K562 (cell line): ENCODE results near the gene UBLCP1. TPM values are rescaled to one million over a fixed set of nuclear protein-coding genes. Genes with fewer than 3 reads are reported as not detected.

Source experiments
- ATAC-seq: fragments of 200-7000 bp; cut with Tn5 transposase; 3 replicates; pipeline ENCODE4 v1.9.1; 2020; ENCODE audit warnings: moderate library complexity
- BruUV-seq: library from RNA; stranded (reverse); fragments of 400-500 nt; replicated peaks from 2 replicates; lab custom pipeline; 2021; lab: Mats Ljungman, UMichigan
- CTCF ChIA-PET: fragments of 300-600 bp; formaldehyde crosslinking; extraction: SDS; loops from one replicate; lab custom pipeline; 2021; ENCODE audit warnings: low intra/inter-chr PET ratio; lab: Yijun Ruan, JAX
- POLR2A ChIA-PET: fragments of 300-600, 350-650 bp; sonication (Branson Sonifier 250); formaldehyde crosslinking; extraction: SDS; loops from one replicate; lab custom pipeline; 2021; ENCODE audit warnings: antibody characterized with exemption, inconsistent platforms; lab: Yijun Ruan, JAX
- DNase-seq, 4 experiments: peaks; one replicate each; pipeline versions ENCODE4 v3.0.0 to v3.0.0-alpha.2; 2011 to 2018; ENCODE audit warnings: low spot score in 3 of 4, mixed read lengths in 3 of 4; ENCODE audit errors: extremely low read depth in 1 of 4
- FAIRE-seq: peaks from 2 replicates; lab custom pipeline; 2011; peaks lifted over from hg19 to GRCh38; lab: Jason Lieb, UNC
- H2AFZ ChIP-seq: 2 replicates; pipeline ENCODE4 v1.6.0; 2011; ENCODE audit warnings: low read depth, low read length, control low read depth, inconsistent platforms
- H3K27ac ChIP-seq: fragments of 200-600 bp; 3 replicates; pipeline ENCODE4 v1.8.0; 2011; ENCODE audit warnings: low read depth, mild to moderate bottlenecking, control low read depth, inconsistent platforms, low read length, moderate library complexity, mixed read lengths; ENCODE audit errors: extremely low read depth
- H3K27me3 ChIP-seq, 2 experiments: fragments of 300-600 bp in 1 of 2; 2 replicates in 1 of 2; 3 replicates in 1 of 2; pipeline versions ENCODE4 v1.6.0 to v1.8.0; 2011; ENCODE audit warnings: inconsistent platforms in 2 of 2, low read length in 2 of 2, mild to moderate bottlenecking in 1 of 2, mixed read lengths in 1 of 2, moderate library complexity in 1 of 2; ENCODE audit not compliant: control insufficient read depth in 2 of 2, insufficient read depth in 2 of 2
- H3K36me3 ChIP-seq: fragments of 300-600 bp; 3 replicates; pipeline ENCODE4 v1.8.0; 2011; ENCODE audit warnings: mild to moderate bottlenecking, low read length, inconsistent platforms; ENCODE audit not compliant: control insufficient read depth, insufficient read depth
- H3K4me1 ChIP-seq, 2 experiments: fragments of 200-600 bp in 1 of 2; replicated peaks in 1 of 2; 2 replicates in 1 of 2; 3 replicates in 1 of 2; pipeline versions ENCODE4 v1.5.1 to v1.8.0; 2011; ENCODE audit warnings: inconsistent platforms in 2 of 2, low read length in 2 of 2, mild to moderate bottlenecking in 1 of 2, mixed read lengths in 1 of 2, moderate library complexity in 1 of 2; ENCODE audit not compliant: control insufficient read depth in 2 of 2, insufficient read depth in 2 of 2
- H3K4me2 ChIP-seq: 2 replicates; pipeline ENCODE4 v1.6.1; 2011; ENCODE audit warnings: low read length, control low read depth, inconsistent platforms, mixed read lengths; ENCODE audit not compliant: insufficient read depth
- H3K4me3 ChIP-seq: fragments of 200-600 bp; sonication (generic), shearing (Covaris generic); 2 replicates; pipeline ENCODE4 v1.5.1; 2016; ENCODE audit warnings: control low read depth, inconsistent platforms
- H3K79me2 ChIP-seq: fragments of 200-600 bp; 3 replicates; pipeline ENCODE4 v1.8.0; 2011; ENCODE audit warnings: low read length, inconsistent platforms; ENCODE audit not compliant: control insufficient read depth, insufficient read depth
- H3K9ac ChIP-seq, 2 experiments: 2 replicates each; pipeline versions ENCODE4 v1.6.0 to v1.6.1; 2011; ENCODE audit warnings: low read depth in 2 of 2, low read length in 2 of 2, control low read depth in 1 of 2, inconsistent platforms in 1 of 2, mild to moderate bottlenecking in 1 of 2, mixed read lengths in 1 of 2; ENCODE audit not compliant: insufficient read depth in 1 of 2
- H3K9me1 ChIP-seq: one replicate; pipeline ENCODE4 v1.6.0; 2011; ENCODE audit warnings: inconsistent platforms, mild to moderate bottlenecking, low read length, moderate library complexity; ENCODE audit not compliant: control insufficient read depth, insufficient read depth
- H3K9me3 ChIP-seq: replicated peaks from 2 replicates; pipeline ENCODE4 v1.5.1; 2011; ENCODE audit warnings: low read depth, low read length, inconsistent platforms; ENCODE audit not compliant: control insufficient read depth, insufficient read depth
- H4K20me1 ChIP-seq: replicated peaks from 2 replicates; pipeline ENCODE4 v1.6.1; 2011; ENCODE audit warnings: low read length, inconsistent platforms, mixed read lengths; ENCODE audit not compliant: control insufficient read depth, insufficient read depth
- BMI1 ChIP-seq: fragments of 150-350 bp; IDR thresholded peaks from 2 replicates; pipeline ENCODE4 v1.6.1; 2014; ENCODE audit warnings: low read length
- CEBPB ChIP-seq: fragments of 450-650 bp; IDR thresholded peaks from 2 replicates; pipeline ENCODE4 v1.6.1; 2016; ENCODE audit warnings: missing genetic modification characterization, missing compliant biosample characterization
- JUND ChIP-seq, 2 experiments: IDR thresholded peaks; 2 replicates in 1 of 2; 3 replicates in 1 of 2; pipeline ENCODE4 v1.6.1; 2011; ENCODE audit warnings: borderline replicate concordance in 2 of 2, low read depth in 2 of 2, low read length in 2 of 2, improper control_type of control experiment in 1 of 2, missing biosample characterization in 1 of 2, missing genetic modification characterization in 1 of 2, missing genetic modification reagents in 1 of 2
- KAT8 ChIP-seq: fragments of 450-650 bp; IDR thresholded peaks from 2 replicates; pipeline ENCODE4 v1.6.1; 2016; ENCODE audit warnings: low read depth, mild to moderate bottlenecking
- L3MBTL2 ChIP-seq: fragments of 450-650 bp; IDR thresholded peaks from 2 replicates; pipeline ENCODE4 v1.6.1; 2016; ENCODE audit warnings: mild to moderate bottlenecking, moderate library complexity
- NFE2L1 ChIP-seq: fragments of 450-650 bp; IDR thresholded peaks from 2 replicates; pipeline ENCODE4 v1.6.1; 2016; ENCODE audit warnings: missing genetic modification characterization, low read depth, mild to moderate bottlenecking, missing compliant biosample characterization, moderate library complexity, borderline replicate concordance
- WGBS: fragments of 100-300 bp; shearing (Covaris generic); methylation state at CpG from one replicate; pipeline ENCODE4 v1.1.6; 2016; ENCODE audit warnings: low coverage, mixed read lengths; ENCODE audit not compliant: insufficient coverage; ENCODE audit errors: missing lambda C conversion rate; 5-methylcytosine and 5-hydroxymethylcytosine counted together
- in situ Hi-C: fragments of 300-500 bp; cut with MboI; formaldehyde crosslinking; loops from 4 replicates; pipeline ENCODE4 v1.15.0; 2018; ENCODE audit warnings: inconsistent platforms, mixed read lengths
- intact Hi-C: fragments of 100-400 bp; cut with micrococcal nuclease; formaldehyde crosslinking; loops from 2 replicates; pipeline ENCODE4 v1.14.2; 2022
- polyA plus RNA-seq, 8 experiments: library from polyadenylated mRNA; depleted of rRNA in 4 of 8; stranded (reverse) in 5 of 8; unstranded in 3 of 8; fragments of >200 nt; fragmentation: Nextera tagmentation in 2 of 8; fragmentation: Illumina TruSeq in 1 of 8; extraction: Ambion mirVana in 2 of 8; extraction: Trizol in 1 of 8; gene quantifications; 2 replicates each; pipeline versions ENCODE4 v1.2.1 to v1.2.3, GENCODE V29; 2011 to 2014; ENCODE audit warnings: inconsistent platforms in 1 of 8, missing spikeins in 1 of 8
- total RNA-seq, 7 experiments: library from RNA; depleted of rRNA in 6 of 7; stranded (reverse); fragments of >200 nt in 6 of 7; fragmentation: Illumina TruSeq in 2 of 7; extraction: Trizol in 2 of 7; gene quantifications; 2 replicates each; pipeline versions ENCODE4 v1.2.1 to v1.2.3, GENCODE V29; 2011 to 2021; ENCODE audit warnings: low replicate concordance in 1 of 7
- TF ChIP-seq, protein P1 (sequence below): sonication (generic); formaldehyde crosslinking; IDR thresholded peaks from 2 replicates; pipeline ENCODE4 v1.8.0; 2023; ENCODE audit warnings: missing genetic modification reagents, mild to moderate bottlenecking, borderline replicate concordance
- TF ChIP-seq, protein P2 (sequence below), 2 experiments: fragments of 450-650 bp; conservative IDR thresholded peaks; 2 replicates each; pipeline ENCODE4 v1.6.1; 2017; ENCODE audit warnings: mild to moderate bottlenecking in 2 of 2, moderate library complexity in 2 of 2
- TF ChIP-seq, protein P3 (sequence below): fragments of 250-450 bp; sonication (Bioruptor Pico); IDR thresholded peaks from 2 replicates; pipeline ENCODE4 v1.8.0; 2022; ENCODE audit warnings: moderate library complexity, mild to moderate bottlenecking, inconsistent platforms
- TF ChIP-seq, protein P4 (sequence below): fragments of 450-650 bp; IDR thresholded peaks from 2 replicates; pipeline ENCODE4 v1.6.1; 2018; ENCODE audit warnings: mild to moderate bottlenecking, low read depth; ENCODE audit not compliant: partially characterized antibody

Gene UBLCP1
- total and polyA plus RNA-seq, 9 of the 15 experiments (the other 6 are each of a cell fraction or from before 2014, with no cell fraction given): 18.8 to 39.8 (median 30.2) TPM

DNA sequence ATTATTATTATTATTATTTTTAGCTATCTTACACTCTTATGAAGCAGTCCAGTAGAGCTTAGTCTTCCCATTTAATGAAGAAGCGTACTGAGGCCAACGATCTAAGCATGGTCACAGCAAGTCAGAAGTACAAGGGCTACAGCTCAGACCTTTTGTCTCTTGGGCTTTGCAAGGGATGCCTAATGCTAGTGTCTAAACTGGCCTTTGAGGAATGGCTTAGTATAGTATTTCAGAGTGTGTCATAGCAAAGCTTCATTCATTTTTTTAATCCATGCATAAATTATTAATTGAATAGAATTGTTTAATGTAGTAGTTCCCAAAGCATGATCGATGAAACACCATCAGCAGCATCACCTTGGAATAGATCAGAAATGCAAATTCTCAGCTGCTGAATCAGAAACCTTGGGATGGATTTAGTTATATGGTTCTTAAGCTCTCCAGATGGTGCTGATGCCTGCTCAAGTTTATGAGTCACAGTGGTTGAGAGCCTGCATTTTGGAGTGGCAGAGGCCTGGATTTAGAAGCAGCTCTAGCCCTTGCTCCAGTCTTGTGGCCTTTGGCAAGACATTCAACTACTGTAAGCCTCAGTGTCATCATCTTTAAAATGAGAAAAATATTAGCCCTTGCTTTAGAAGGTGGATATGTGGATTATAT lies 61.1 kb downstream of the UBLCP1 start (continued):
- TF ChIP-seq, protein P1, sequence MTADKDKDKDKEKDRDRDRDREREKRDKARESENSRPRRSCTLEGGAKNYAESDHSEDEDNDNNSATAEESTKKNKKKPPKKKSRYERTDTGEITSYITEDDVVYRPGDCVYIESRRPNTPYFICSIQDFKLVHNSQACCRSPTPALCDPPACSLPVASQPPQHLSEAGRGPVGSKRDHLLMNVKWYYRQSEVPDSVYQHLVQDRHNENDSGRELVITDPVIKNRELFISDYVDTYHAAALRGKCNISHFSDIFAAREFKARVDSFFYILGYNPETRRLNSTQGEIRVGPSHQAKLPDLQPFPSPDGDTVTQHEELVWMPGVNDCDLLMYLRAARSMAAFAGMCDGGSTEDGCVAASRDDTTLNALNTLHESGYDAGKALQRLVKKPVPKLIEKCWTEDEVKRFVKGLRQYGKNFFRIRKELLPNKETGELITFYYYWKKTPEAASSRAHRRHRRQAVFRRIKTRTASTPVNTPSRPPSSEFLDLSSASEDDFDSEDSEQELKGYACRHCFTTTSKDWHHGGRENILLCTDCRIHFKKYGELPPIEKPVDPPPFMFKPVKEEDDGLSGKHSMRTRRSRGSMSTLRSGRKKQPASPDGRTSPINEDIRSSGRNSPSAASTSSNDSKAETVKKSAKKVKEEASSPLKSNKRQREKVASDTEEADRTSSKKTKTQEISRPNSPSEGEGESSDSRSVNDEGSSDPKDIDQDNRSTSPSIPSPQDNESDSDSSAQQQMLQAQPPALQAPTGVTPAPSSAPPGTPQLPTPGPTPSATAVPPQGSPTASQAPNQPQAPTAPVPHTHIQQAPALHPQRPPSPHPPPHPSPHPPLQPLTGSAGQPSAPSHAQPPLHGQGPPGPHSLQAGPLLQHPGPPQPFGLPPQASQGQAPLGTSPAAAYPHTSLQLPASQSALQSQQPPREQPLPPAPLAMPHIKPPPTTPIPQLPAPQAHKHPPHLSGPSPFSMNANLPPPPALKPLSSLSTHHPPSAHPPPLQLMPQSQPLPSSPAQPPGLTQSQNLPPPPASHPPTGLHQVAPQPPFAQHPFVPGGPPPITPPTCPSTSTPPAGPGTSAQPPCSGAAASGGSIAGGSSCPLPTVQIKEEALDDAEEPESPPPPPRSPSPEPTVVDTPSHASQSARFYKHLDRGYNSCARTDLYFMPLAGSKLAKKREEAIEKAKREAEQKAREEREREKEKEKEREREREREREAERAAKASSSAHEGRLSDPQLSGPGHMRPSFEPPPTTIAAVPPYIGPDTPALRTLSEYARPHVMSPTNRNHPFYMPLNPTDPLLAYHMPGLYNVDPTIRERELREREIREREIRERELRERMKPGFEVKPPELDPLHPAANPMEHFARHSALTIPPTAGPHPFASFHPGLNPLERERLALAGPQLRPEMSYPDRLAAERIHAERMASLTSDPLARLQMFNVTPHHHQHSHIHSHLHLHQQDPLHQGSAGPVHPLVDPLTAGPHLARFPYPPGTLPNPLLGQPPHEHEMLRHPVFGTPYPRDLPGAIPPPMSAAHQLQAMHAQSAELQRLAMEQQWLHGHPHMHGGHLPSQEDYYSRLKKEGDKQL: no peak

DNA sequence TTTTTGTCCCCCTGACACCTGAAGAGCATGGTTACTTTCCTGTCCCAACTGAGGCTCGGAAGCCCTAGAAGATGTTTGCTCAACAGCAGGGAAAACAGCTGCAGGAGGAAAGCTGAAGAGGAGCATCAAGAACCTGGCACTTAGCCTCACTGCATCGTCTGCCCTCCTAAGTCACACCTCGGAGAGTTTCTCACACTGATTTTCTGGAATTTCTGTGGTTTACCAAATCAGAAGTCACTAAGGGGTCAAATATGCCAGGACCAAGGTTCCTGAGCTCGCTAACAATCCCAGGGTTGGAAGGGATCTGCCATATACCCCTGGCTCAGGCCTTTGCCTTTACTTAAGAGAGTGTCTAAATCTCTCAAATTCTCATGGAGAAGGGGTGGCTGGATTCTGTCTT lies 61.9 kb downstream of the UBLCP1 start:
- H4K20me1 ChIP-seq: no peaks in the 10 kb centered on the region
- H3K4me1 ChIP-seq: no peaks in the 10 kb centered on the region
- BruUV-seq: no TSS peak
- H3K9me1 ChIP-seq: no peaks in the 10 kb centered on the region
- no peaks in the 10 kb centered on the region for H3K9me3 ChIP-seq
- peaks cover 12% of the 10 kb centered on the region in 2 experiments for H3K27me3 ChIP-seq
- FAIRE-seq (no peak), DNase-seq (no peak), ATAC-seq (no peak)
- CTCF ChIA-PET: no interaction called here
- H3K4me2 ChIP-seq: no peak overlapping the region
- H2AFZ ChIP-seq: no peak overlapping the region
- 7% methylated on average over 4 of the region's 4 CpGs for WGBS
- no peaks in the 10 kb centered on the region for H3K79me2 ChIP-seq
- no peak overlapping the region for H3K4me3 ChIP-seq
- POLR2A ChIA-PET: interaction anchor here (0.7 to 1.3 kb wide), 2 partner anchors 86 to 554 kb away, joined by 3 read pairs; no protein-coding TSS in a partner anchor
- no peak overlapping the region for H3K9ac ChIP-seq
- intact Hi-C loops: no loop called here
- in situ Hi-C loops: loop anchor here (25.0 kb wide), 1 partner anchor 613 kb away; no protein-coding TSS in a partner anchor
- no peak overlapping the region for H3K27ac ChIP-seq
- no peaks in the 10 kb centered on the region for H3K36me3 ChIP-seq
- no peak for TF ChIP-seq CEBPB (tag)
- no peak for TF ChIP-seq NFE2L1 (tag)
- TF ChIP-seq, protein P2, sequence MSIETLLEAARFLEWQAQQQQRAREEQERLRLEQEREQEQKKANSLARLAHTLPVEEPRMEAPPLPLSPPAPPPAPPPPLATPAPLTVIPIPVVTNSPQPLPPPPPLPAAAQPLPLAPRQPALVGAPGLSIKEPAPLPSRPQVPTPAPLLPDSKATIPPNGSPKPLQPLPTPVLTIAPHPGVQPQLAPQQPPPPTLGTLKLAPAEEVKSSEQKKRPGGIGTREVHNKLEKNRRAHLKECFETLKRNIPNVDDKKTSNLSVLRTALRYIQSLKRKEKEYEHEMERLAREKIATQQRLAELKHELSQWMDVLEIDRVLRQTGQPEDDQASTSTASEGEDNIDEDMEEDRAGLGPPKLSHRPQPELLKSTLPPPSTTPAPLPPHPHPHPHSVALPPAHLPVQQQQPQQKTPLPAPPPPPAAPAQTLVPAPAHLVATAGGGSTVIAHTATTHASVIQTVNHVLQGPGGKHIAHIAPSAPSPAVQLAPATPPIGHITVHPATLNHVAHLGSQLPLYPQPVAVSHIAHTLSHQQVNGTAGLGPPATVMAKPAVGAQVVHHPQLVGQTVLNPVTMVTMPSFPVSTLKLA (conservative IDR thresholded peaks at IDR 0.05): no peak
- TF ChIP-seq, protein P3, sequence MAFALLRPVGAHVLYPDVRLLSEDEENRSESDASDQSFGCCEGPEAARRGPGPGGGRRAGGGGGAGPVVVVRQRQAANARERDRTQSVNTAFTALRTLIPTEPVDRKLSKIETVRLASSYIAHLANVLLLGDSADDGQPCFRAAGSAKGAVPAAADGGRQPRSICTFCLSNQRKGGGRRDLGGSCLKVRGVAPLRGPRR (CRISPR knock-in tag): no peak
- no peak for TF ChIP-seq JUND (IDR thresholded peaks at IDR 0.05; ENCODE audit: borderline replicate concordance, low read depth, low read length)
- TF ChIP-seq JUND (tag; IDR thresholded peaks at IDR 0.05; ENCODE audit: borderline replicate concordance, low read depth, low read length): no peak
- no peak for TF ChIP-seq KAT8
- TF ChIP-seq, protein P4, sequence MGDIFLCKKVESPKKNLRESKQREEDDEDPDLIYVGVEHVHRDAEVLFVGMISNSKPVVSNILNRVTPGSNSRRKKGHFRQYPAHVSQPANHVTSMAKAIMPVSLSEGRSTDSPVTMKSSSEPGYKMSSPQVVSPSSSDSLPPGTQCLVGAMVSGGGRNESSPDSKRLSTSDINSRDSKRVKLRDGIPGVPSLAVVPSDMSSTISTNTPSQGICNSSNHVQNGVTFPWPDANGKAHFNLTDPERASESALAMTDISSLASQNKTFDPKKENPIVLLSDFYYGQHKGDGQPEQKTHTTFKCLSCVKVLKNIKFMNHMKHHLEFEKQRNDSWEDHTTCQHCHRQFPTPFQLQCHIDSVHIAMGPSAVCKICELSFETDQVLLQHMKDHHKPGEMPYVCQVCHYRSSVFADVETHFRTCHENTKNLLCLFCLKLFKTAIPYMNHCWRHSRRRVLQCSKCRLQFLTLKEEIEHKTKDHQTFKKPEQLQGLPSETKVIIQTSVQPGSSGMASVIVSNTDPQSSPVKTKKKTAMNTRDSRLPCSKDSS: no peak
- no peak for TF ChIP-seq L3MBTL2
- TF ChIP-seq BMI1: no peak
